GM19328 (cell line): Measurements from ENCODE around the gene SERPINE1.
"Not testable (repeated sequence)": the region's sequence is repeated elsewhere in the genome, so short reads cannot be mapped to it uniquely, and the experiment has no call there.

ENCODE experiments used
- ATAC-seq: cut with Tn5 transposase; IDR thresholded peaks from one replicate; pipeline ENCODE4 v1.9.1; 2021; ENCODE audit warnings: mild to moderate bottlenecking, moderate library complexity; ENCODE audit not compliant: unreplicated experiment

The SERPINE1 gene

DNA sequence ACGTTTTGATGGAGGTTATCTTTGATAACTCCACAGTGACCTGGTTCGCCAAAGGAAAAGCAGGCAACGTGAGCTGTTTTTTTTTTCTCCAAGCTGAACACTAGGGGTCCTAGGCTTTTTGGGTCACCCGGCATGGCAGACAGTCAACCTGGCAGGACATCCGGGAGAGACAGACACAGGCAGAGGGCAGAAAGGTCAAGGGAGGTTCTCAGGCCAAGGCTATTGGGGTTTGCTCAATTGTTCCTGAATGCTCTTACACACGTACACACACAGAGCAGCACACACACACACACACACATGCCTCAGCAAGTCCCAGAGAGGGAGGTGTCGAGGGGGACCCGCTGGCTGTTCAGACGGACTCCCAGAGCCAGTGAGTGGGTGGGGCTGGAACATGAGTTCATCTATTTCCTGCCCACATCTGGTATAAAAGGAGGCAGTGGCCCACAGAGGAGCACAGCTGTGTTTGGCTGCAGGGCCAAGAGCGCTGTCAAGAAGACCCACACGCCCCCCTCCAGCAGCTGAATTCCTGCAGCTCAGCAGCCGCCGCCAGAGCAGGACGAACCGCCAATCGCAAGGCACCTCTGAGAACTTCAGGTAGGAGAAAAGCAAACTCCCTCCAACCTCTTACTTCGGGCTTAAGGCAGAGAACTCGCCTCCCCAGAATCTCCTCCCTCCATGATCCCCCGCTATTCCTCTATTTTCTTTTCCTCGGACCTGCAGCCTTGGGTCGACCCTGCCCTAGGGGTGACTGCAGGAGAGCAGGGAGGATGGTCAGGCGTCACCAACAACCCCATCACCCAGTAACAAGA is at the start of gene SERPINE1:
Gene SERPINE1, plus strand, starts transcription at position 454 of the 809 bp plus-strand sequence. CDS start 1,290 bp downstream, outside the sequence.
- ATAC-seq = no peak

DNA sequence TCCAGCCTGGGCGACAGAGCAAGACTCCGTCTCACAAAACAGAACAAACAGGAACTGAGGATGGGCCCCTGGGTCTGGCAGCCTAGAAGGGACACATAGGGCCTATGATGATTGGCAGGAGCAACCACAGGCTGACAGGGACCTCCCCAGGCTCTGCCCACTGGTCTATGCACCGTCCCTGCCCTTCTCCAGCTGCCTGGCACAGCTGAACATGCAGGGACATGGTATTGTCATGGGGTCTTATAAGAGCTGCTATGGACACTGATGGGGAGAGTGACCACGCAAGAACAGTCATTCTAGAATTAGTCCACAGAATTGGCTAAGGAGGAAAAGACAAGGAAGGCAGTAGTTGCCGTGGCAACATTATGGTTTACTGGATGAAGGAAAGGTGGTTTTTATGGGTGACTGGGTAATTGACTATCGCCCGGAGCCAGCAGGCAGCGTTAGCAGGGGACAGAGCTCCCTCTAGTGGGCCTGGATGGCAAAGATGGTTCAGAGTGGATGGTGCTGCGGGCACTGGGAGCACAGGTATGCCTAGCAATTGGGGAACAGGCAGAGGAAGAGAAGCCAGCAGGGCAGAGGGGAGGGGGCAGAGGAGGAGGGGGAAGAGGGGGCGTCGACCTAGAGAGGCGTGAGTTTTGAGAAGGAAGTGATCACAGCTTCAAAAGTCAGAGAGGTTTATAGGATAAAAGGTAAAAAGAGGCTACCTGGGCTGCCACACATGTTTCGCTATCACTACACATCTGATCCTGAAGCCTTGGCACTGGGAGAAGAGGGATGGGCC is 49.4 kb upstream of the SERPINE1 start:
- ATAC-seq = peak; percentile 65

DNA sequence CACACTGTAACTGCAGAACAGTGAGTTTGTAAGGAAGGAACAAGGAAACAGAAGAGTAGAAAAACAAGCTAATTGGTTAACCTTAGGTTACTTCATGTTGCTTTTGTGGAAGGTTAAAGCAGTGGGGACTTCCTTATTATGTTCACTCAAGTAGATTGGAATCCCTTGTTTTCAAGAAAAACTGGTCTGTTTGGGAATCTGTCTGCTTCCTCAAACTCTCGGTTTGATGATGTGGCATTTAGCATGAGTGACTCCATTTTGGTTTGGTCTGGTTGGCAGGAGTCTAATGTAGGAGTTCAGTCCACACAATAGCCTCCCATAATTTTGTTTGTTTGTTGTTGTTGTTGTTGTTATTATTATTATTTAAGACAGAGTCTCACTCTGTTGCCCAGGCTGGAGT is 45.5 kb upstream of the SERPINE1 start:
- ATAC-seq = no peak

DNA sequence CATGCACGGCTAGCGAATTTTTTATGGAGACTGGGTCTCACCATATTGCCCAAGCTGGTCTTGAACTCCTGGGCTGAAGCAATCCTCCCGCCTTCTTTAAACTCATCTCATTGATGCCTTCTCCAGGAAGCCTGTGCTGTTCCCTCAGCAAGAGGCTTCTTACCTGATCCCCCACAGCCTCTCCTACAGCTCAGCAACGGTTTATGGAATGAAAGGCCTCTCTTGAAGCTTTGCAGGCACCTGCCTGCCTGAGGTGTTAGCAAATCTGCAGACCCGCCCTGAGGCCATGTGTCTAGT is 42.1 kb upstream of the SERPINE1 start:
- ATAC-seq = no peak

DNA sequence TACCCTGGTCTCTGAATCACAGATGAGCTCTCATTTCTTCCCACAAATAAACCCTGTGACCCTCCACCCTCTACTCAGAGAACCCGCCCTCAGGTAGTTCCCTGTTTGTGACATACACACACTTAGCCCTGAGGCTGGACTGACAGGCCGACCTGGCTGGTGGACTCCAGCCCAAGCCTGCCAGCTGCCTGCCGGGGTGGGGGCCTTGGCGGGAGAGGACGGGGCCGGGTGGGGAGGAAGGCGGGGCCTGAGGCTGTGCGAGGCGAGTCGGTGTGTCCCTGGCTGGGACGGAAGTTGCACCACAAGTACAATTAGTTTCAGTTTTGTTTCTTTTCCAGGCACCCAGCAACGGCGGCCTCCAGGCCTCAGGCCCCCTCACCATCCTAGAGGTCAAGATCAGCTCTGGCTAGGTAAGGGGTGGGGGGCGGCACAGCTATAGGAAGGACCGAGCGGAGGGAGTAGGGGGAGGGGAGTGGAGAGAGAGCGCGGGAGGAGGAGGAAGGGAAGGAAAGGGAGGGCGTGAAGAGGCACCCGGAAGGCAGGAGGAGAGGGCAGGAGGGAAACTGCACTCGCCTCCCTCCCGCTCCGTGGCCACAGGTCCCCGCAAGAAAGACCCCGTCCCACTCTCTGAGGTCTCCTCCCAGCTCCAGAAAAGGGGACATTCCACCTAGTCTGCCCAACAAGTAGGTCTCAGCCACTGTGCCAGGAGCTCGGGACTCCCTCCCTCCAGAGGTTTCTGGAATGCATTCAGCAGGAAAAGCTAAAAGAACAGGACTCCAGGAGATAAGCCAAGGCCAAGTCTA is 41.5 kb upstream of the SERPINE1 start, which contains the start of gene TRIM56:
Gene TRIM56, plus strand, starts transcription at position 320 of the 803 bp plus-strand sequence. CDS start 1,832 bp downstream, outside the sequence.
- ATAC-seq = peak; percentile 84

DNA sequence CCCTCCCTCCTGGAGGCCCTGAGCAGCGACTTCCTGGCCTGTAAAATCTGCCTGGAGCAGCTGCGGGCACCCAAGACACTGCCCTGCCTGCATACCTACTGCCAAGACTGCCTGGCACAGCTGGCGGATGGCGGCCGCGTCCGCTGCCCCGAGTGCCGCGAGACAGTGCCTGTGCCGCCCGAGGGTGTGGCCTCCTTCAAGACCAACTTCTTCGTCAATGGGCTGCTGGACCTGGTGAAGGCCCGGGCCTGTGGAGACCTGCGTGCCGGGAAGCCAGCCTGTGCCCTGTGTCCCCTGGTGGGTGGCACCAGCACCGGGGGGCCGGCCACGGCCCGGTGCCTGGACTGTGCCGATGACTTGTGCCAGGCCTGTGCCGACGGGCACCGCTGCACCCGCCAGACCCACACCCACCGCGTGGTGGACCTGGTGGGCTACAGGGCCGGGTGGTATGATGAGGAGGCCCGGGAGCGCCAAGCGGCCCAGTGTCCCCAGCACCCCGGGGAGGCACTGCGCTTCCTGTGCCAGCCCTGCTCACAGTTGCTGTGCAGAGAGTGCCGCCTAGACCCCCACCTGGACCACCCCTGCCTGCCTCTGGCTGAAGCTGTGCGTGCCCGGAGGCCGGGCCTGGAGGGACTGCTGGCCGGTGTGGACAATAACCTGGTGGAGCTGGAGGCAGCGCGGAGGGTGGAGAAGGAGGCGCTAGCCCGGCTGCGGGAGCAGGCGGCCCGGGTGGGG is 39.4 kb upstream of the SERPINE1 start:
- ATAC-seq = no peak

DNA sequence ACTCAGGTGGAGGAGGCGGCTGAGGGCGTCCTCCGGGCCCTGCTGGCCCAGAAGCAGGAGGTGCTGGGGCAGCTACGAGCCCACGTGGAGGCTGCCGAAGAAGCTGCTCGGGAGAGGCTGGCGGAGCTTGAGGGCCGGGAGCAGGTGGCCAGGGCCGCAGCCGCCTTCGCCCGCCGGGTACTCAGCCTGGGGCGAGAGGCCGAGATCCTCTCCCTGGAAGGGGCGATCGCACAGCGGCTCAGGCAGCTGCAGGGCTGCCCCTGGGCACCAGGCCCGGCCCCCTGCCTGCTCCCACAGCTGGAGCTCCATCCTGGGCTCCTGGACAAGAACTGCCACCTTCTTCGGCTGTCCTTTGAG is 38.9 kb upstream of the SERPINE1 start:
- no peak for ATAC-seq

DNA sequence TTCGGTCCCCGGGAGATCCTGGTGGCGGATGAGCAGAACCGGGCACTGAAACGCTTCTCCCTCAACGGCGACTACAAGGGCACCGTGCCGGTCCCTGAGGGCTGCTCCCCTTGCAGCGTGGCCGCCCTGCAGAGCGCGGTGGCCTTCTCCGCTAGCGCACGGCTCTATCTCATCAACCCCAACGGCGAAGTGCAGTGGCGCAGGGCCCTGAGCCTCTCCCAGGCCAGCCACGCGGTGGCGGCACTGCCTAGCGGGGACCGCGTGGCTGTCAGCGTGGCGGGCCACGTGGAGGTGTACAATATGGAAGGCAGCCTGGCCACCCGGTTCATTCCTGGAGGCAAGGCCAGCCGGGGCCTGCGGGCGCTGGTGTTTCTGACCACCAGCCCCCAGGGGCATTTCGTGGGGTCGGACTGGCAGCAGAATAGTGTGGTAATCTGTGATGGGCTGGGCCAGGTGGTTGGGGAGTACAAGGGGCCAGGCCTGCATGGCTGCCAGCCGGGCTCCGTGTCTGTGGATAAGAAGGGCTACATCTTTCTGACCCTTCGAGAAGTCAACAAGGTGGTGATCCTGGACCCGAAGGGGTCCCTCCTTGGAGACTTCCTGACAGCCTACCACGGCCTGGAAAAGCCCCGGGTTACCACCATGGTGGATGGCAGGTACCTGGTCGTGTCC is 37.9 kb upstream of the SERPINE1 start:
- ATAC-seq = no peak

DNA sequence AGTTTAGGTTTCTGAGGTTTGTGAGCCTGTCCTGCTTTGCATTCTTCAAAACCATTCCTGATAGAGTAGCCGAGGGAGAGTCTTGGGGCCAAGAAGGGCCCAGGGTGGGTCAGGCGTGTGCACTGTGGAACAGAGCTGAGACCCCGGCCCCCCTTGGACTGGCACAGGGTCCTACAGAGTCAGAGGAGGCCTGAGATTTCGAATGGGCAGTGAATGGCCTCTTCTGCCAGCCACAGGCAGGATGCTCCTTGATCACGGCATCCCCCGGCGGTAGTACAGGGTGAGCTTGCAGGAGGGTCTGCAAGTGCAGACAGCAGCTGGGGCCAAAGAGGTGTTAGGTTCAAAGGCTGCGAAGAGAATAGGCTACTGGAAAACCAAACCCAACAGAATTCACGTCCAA is 37.0 kb upstream of the SERPINE1 start:
- no peak for ATAC-seq

DNA sequence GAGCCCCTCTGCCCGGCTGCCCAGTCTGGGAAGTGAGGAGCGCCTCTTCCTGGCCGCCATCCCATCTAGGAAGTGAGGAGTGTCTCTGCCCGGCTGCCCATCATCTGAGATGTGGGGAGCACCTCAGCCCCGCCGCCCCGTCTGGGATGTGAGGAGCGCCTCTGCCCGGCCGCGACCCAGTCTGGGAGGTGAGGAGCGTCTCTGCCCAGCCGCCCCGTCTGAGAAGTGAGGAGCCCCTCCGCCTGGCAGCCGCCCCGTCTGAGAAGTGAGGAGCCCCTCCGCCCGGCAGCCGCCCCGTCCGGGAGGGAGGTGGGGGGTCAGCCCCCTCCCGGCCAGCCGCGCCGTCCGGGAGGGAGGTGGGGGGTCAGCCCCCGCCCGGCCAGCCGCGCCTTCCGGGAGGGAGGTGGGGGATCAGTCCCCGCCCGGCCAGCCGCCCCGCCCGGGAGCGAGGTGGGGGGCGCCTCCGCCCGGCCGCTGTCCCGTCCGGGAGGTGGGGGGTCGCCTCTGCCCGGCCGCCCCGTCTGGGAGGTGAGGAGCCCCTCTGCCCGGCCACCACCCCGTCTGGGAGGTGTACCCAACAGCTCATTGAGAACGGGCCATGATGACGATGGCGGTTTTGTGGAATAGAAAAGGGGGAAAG is 34.5 kb upstream of the SERPINE1 start:
- ATAC-seq = not testable (repeated sequence)

DNA sequence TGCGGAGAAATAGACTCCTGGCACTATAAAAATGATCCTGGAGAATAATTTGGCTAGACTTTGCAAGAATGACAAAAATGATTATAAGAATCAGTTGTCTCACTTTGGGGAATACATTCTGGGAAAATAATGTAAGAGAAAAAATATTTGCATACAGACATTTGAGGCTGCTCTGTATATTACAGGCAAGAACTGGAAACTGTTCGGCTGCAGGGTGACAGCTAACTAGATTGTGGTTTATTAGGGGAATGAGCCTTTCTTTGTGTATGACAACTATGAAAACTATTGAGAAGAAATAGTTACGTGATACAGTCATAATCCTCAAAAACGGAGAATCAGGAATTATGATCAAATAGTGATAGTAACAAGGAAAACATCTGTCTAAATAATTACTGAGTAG is 33.0 kb upstream of the SERPINE1 start:
- no peak for ATAC-seq

DNA sequence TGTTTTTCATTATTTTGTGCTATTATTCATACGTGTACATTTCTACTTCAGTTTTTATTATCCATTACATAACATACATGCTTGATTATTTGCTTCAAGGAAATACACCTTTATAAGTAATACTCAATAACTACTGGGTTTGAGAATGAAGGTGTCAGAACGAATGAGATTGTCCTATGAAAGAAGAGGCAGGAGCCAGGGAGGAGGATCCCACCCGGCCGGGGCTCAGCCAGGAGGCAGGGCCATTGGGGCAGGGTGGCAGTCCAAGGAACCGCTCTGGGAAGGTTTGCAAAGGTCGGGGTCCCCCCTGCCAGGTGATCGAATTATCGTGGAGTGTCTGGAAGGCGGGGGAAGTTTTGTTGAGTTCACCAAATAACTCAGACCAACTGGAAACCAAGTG is 32.5 kb upstream of the SERPINE1 start:
- no peak for ATAC-seq

DNA sequence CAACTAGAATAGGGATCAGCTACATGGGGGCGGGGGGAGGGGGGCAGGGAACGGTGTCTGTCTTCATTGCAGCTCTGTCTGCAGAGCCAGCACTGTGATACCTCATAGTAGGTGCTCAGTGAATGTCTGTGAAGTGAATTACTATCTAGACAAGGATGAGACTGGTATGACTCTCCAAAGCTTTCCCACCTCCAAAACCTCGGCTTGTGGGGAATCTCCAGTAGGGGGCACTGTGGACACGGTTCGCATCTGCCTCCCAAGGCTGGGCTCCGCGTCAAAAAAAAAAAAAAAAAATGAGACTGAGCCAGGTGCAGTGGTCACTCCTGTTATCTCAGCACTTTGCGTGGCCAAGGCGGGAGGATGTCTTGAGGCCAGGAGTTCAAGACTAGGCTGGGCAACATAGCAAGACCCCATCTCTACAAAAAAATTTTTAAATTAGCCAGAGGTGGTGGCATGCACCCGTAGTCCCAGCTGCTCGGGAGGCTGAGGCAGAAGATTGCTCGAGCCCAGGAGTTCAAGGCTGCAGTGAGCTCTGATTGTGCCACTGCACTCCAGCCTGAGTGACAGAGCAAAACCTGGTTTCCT is 32.0 kb upstream of the SERPINE1 start:
- ATAC-seq = no peak

DNA sequence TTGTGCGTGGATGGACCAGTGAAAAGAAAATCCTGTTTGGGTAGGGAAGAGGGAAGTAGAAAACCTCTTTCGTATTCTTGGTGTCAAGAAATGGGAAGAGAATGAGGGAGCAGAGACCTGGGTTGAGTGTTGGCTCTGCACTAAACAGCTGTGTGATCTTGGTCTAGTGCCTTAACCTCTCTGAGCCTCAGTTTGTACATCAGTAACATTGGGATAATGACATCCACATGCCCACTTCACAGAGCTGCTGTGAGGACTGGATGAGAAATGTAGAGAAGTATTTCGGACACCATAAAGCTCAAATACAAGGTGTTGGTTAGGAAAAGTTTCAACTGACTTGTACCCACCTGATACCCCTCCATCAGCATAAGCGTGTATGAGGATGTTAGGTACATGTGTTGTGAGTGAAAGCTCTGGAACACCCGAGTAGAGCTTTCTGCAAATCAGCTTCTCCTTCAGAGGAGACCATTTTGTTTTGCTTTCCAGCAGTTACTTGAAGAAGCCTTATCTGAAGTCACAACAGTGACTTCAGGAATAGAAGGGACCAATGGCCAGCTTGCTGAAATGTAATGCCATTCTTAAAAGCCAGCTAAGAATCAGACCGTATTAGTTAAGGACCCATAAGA is 30.5 kb upstream of the SERPINE1 start:
- no peak for ATAC-seq

DNA sequence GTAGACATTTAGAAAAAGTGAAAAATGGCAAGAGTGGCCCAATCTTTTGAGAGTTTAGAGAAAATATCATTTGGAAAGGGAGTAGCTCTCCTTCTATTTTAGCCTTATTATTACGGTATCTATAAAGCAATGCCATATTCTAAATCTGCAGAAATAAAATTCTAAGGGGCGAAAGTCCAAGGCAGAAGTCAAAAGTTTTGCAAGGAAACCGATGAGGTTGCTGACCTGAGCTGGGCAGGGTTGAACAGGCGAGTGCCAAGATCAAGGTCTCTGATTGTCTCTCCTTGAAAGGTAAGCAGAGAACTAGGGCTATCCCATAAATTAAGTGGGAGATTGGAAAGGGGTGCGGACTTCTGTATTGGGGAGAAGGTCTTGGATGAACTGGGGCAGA is 30.0 kb upstream of the SERPINE1 start:
- no peak for ATAC-seq

DNA sequence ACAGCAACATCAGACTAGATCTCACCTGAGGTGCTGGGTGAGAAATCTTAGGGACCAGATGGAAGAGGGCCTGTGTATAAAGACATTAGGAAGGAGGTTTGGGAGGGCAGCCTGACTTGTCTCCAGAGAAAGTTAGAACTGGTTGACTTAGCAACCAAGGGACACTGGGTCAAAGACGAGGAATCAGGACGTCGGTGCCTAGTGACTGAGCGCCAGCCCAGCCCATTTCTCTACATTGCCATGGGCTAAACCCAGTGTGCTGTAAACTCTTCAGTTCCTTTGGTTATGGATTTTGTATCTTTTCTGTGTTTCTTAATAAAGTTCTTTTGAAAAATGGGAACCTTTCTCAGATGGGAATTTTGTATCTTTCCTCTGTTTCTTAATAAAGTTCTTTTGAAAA is 29.3 kb upstream of the SERPINE1 start:
- no peak for ATAC-seq

DNA sequence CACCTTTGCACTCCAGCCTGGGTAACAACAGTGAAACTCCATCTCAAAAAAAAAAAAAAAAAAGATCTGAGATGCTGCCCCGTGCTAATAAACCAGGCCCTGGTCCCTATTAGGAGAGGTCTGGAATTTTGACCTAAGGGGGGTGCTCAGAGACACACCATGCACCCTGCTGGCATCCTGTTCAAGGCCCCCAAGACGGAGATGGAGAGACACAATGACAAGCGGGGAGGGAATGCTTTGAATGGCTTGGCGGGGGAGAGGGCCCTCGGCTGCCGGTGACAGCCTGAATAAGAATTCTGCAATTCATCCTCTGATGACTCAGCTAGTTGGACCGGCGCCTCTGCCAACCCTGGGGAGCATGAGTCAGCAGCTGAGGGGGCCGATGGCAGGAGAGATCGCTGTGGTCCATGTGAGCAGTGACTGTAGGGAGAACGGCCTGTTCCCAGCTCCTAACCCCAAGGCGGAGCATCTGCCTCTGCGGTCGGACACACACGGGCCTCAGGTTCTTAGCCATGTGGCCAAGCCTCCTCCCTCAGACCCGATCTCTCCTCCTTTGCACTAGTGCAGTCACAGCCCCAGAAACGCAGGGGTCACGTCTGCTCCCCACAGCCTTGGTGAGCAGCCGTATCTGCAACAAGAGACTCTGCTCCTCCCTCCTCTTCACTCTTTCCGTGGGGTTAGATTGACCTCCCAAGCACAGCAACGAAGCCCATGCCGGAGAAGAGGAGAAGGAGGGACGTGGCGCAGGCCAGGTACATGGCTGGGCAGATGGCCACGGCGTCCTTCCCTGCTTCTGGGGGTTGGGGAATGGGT is 26.7 kb upstream of the SERPINE1 start:
- no peak for ATAC-seq
